ENCODE data around the gene LARP6.
"Not testable (repeated sequence)": the region's sequence is repeated elsewhere in the genome, so short reads cannot be mapped to it uniquely, and the experiment has no call there.

Gene LARP6

DNA sequence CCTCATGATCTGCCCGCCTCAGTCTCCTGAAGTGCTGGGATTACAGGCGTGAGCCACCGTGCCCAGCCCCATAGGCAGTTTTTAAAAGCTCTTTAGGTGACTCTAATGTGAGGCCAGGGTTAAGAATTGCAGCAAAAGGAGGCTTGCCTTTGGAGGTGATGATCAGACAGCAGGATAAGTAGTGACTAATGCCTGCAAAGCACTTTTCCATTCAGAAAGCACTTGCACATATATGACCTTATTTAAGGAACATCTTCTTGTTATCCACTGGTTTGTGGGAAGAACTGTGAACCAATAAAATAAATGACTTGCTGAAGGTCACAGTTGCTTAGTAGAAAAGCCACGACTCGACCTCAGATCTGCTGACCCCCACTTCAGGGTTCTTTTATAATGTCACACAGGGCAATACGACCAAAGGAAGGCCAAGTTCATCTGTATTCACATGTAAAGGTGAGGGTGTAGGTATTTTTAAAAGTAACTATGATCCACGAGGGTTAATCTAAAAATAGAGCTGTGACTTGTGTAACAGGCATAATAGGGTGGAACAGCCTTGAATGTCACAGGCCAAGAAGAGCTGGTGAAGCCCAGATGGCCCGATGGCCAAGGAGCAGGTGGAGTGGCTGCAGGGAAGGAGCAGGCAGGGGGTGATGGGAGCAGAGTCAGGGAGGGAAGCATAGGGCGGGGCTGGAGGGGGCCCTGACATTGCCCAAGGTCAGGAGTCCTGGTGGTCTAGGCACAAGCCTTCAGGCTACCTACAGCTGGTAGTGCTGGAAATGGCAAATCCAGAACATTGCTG, 24.4 kb downstream of the LARP6 start:
- no peak for DNase-seq

DNA sequence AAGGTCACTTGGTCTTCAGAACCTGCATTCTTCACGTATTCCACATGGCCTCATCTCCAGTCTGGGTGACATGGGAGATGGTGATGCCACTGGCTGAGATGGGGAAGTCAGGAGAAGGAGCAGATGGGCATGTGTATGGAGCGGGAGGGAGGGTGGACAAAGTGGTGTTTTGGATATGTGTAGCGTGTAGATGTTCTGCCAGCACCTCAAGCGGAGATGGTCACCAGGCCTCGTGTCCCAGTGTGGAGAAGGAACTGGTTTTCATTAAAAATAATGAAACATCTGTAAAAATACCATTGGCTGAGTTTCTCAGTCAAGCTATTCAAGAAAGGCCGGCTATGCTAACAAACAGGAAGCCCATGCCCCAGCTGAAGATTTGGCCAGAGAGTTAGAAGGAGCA, 26.2 kb downstream of the LARP6 start:
- no peak for DNase-seq

DNA sequence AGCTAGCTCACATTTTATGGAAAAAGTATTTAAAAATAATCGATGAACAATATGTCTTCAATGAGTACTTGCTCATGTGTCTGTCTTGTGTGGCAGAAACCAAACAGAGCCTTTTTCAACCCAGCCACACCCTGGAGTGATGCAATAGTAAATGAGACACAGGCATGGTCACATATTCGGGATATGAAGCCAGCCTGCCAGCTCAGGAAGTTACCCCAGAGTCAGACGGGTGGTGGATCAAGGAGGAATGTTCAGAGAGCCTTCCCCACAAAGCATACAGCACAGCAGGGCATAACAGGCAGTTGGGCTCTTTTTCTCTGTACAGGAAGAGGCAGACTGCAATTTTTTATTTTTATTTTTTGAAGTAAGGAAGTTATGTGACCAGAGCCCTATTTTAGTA, 27.3 kb downstream of the LARP6 start:
- no peak for DNase-seq

DNA sequence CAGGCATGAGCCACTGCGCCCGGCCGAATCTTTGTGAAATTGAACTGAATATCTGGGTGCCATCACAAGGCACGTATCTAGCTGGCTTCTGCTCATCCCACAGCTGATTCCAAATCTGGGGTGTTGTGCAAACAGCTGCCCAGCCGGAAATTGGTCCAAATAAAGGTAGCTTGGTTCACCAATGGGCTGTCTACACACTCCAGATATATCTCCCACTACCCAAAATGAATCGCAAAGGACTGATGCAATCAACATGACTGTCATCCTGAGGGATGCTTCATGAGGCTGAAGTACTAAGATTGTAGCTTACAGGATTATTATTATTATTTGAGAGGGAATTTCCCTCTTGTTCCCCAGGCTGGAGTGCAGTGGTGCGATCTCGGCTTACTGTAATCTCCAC, 28.1 kb downstream of the LARP6 start:
- no peak for DNase-seq

DNA sequence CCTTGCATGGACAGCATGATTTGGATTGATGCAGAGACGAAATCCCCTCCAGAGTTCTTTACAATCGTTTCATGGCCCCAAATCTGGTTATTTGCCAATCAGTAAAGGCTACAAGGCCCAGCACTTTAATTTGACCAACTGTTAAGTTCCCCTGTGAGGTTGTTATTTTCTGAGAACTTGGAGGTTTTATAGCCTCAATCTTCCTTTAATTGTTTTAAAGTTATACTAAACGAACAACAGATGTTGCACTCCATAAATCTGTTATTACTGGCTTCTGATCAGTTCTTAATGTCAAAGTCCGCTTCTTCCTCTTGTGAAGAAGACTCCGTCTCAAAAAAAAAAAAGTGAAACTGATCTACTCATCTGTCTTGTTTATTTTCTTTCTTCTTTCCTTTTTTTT, 30.8 kb downstream of the LARP6 start:
- DNase-seq: no peak

DNA sequence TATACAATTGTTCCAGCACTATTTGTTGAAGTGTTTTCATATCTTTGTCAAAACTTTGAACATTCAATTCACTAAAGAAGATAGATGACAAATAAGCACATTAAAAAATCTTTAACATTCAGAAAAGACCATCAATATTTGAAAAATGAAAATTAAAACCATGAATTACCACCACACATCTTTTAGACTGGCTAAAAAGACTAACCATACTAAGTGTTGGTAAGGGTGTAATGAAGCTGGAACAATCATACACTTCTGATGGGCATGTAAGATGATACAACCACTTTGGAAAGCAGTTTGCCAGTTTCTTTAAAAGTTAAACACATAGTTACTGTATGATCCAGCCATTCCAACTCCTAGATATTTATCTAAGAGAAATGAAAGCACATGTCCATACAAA, 33.7 kb downstream of the LARP6 start:
- no peak for DNase-seq

DNA sequence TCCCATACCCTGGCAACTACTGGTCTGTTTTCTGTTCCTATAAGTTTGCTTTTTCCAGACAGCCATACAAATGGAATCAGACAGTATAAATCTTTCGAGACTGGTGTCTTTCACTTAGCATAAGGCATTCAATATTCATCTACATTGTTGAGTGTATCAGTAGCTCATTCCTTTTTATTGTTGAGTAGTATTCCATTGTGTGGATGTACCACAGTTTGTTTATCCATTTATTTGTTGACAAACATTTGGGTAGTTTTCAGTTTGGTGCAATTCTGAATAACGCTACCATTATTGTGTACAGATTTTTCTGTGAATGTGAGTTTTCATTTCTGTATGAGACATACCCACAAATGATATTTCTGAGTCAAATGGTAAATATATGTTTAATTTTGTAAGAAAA, 35.4 kb downstream of the LARP6 start:
- DNase-seq: no peak

DNA sequence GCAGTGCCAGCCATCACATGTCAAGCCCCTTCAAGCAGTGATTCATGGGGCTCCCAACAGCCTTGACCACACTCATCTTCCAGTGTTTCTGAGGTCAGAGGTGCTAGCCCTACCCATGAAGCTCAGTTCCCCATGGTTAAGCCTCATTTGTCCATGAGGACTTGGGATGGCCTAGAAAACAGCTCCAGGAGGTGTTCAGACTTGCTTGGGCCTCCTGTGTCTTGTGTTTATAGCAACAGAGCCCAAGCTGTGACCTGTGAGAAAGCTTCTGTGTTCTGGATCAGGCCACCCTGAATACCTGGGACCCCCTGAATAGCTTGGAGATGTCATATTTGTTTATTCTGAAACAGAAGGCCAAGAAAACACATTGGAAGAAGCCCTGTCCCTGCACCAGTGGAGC, 36.7 kb downstream of the LARP6 start:
- no peak for DNase-seq

DNA sequence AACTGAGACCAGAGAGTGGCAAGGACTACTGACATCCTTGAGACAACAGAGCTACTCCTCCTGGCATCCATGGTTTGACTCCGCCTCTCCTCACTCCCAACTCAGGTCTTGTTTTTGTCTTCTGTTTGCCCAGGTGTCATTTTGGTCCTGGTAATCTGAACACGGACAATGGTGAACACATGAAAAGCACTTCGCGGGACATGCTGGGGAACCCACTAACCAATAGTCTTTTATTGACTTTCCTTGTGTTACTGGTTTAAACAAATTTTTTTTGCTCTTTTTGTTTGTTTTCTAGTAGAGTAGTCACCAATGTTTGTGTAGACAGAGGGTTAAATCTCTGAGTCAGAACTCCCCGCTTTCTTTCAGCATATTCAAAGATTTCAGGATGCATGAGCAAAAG, 38.4 kb downstream of the LARP6 start:
- DNase-seq: no peak

DNA sequence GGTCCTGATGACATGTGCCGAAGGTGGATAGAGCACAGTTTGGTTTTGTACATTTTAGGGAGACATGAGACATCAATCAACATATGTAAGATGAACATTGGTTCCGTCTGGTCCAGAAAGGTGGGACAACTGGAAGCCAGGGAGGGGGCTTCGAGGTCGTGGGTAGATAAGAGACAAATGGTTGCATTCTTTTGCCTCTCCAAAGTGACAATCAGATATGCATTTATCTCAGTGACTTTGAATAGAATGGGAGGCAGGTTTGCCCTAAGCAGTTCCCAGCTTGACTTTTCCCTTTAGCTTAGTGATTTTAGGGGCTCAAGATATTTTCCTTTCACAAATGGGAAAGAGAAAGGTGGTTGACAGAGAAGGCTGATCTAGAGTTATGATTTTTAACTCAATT, 38.9 kb downstream of the LARP6 start:
- DNase-seq: not testable (repeated sequence)

DNA sequence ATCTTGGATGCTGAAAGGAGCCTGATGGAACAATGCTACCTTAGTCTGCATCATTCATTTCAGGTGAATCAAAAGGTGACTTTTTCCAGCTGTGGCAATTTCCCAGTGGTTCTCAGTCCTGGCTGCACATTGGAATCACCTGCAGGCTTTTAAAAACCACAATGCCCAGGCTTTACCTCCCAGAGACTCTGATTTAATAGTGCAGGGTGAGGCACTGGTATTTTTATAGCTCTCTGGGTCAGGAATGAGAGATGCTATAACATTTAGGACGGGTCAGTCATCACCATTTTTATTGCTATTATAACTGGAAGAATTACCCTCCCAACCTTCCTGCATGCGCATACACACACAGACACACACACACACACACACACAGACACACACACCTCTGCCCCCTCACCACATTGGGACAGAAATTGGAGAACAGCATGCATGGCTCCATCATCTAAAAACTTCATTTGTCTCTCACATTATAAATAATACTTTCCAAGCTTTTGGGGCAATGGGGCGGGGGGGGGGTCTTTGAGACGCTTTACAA, 41.1 kb downstream of the LARP6 start:
- DNase-seq: no peak

DNA sequence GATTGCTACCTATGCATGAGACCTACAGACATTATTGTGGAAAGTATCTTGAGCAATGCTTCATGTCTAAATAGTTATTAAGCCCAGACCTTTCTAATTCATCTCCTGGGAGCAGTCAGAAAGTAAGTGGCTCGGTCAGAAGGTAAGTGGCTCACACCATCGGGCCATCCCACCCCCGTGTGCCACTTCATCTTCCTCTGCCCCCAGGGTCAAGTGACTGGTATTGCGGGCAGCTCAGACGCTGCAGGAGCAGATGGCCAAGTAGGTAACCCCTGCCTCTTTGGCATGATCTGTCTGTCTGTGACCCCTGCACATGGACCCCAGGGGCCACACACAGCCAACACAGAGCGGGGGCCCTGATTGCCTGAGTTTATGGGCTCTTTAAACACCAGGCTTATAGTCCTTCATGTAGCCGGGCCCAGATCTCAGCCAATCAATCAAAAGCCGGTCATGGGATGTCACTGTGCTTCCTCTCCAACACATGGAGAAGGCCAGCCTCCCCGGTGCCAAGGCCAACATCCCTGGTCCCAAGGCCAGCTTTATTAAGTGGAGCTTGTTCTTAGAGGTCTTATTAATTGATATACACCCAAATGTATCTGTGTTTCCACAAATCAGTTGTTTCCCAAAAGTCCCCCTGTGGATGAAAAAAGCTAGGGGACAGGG, 42.9 kb downstream of the LARP6 start:
- no peak for DNase-seq

DNA sequence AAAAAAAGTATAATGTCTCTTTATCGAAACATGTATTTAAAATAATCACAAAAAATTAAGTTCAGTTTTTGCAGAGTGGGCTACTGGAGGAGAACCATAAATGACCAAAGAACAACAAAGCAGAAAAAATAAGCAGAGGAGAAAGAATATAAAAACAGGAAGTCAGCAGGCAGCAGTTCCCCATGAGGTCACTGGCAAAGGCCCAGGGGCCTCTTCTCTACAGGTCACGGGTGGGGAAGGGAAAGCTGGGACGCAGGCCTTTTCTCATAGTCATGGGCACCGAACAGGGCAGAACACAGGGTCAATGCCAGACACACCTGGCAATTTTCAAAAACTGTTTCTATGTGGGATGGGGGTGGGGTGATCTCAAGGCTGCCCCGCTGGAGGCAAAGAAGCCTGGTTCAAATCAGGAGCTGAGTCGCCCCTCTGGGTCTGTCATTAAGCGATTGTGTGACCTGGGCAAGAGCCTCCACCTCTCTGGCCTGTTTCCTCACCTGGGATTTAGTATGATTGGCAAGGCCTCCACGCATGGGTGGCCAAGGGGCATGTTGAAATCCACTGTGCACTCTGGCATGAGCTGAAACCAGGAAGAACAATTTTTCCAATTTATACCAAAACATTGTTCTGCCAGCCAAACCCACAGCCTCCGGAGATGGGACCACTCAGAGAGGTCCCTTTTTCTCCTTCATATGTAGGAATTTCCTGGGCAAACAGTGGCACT, 46.8 kb downstream of the LARP6 start:
- no peak for DNase-seq

DNA sequence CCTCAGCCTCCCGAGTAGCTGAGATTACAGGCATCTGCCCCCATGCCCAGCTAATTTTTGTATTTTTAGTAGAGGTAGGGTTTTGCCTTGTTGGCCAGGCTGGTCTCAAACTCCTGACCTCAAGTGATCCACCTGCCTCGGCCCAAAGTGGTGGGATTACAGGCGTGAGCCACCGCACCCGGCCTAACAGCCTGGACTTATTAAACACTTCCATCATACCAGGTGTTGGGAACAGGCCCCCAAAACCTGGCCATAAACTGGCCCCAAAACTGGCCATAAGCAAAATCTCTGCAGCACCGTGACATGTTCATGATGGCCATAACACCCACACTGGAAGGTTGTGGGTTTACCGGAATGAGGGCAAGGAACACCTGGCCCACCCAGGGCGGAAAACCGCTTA, 49.6 kb downstream of the LARP6 start:
- not testable (repeated sequence) for DNase-seq

DNA sequence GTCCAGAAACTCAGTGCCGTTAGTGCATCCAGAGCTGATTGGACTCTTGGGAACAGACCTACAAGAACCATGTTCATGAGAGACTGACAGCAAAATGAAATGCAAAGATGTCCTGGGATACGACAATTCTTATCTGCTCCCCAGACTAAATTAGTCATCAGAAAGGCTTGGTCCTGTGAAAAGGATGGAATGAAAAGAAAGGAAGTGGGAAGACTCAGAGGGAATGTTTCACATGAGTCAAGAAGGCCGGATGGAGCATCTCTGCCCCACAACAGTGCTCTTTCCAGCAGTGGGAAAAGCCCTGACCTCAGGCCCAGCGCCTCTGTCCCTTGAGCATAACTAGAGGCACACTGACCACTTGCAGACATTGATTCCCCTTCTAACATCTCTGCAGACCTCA, 51.3 kb downstream of the LARP6 start:
- no peak for DNase-seq

DNA sequence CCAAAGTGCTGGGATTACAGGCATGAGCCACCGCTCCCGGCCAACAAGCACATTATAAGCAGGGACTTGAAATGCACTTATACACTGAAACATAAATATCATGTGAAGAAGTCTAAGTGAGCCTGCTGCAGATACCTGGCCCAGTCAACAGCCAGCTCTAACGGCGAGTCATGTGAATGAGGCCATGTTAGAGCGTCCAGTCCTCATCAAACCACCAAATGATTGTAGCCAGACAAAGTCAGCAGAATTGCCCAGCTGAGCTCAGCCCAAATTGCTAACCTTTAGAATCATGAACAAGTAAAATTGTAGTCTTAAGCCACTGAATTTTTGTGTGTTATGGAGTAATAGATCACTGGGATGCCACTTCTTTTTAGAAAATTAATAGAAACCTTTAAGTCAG, 52.8 kb downstream of the LARP6 start:
- DNase-seq: no peak

DNA sequence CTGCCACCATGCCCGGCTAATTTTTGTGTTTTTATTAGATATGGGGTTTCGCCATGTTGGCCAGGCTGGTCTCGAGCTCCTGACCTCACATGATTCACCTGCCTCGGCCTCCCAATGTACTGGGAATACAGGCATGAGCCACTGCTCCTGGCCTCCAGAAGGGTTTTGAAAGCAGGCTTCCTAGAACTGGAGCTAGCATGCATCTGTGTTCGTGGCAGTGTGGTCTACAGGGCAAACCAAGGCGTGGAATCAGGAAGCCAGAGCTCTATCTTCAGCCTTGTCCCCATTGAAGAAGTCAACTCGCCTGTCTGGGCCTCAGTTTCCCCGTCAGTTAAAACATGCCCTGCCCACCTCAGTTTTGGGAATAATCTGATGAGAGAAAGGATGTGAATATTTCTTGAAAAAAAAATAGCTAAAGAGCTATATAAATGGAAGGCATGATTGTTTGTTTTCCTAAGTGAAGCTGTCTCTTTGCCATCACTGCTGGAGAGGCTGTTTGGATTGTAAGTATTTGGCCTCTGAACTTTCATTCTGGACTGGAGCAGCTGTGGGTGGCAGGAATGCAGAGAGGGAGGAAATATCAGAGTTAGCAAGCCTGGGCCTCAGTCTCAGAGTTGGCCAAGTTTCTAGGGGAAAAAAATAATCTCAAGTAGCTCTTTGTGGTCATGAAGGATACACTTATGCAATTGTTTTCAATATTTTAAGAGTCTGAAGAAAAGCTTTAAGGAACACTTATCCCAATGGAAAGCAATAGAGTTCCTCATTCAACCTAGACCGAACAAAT, 54.1 kb downstream of the LARP6 start:
- DNase-seq: no peak

DNA sequence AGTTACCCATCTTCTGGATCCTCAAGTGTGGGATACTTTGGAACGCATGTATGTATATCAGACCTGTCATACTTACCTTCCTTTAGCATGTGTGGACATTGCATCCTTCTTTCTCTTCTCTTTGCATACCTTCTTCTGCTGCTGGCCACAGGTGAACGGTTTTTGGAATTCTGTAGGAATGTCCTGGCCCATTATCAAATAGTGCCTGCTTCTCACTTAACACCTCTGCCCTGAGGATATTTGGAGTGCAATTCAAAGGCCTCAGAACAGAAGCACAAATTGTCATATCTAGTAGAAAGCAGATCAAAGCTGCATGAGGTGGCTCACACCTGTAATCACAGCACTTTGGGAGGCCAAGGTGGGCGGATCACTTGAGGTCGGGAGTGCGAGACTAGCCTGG, 56.5 kb downstream of the LARP6 start:
- no peak for DNase-seq

DNA sequence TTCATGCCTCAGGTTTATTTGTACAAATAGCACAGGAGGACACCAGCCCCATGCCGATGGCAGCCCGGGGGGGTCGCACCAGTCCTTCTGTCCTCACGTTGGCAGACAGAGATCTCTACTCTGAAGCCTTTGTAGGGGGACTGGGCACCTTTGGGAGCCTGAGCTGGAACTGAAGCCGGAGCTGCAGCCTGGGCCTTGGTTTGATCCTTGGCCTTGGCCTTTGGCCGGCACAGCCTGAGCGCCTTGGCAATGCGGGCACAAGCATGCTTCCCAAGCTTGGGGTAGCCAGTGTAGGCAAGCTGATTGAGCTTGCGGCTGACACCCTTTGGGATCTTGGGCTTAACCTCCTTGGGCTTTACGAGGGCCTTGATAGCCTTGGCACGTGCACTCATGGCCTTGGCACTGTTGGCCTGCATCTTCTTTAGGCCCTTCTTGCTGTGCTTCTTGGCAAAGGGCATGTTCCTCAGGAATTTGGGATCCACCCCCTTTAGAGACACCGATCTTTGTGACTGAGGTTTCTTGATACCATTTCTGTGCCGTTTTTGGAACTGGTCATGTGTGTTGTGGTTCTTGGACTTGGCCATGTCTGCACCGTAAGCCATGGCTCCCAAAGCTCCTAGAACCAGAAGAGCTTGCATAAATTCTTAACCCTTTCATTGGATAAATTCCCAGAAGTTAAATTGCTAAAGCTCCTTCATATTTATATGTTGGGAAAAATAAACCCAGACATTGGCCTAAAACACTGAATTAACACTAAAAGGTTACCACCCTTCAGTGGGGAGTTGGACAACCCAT, 57.2 kb downstream of the LARP6 start:
- DNase-seq: no peak

DNA sequence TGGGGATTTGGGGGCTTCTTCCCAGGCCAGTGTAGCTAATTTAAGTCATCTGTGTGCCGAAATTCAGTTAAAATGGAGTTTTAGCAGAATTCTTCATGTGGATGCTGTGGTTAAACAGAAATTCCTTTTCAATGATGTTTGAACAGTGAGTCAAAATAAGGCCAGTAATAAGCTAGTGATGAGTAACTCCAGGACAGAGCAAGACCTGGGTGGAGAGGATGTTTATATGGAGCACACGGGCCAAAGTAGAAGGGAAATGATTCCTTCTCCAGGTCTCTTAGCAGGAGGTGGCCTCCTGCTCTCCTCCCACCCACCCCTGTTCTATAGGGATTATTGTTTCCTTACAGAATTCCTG, 58.7 kb downstream of the LARP6 start:
- DNase-seq: no peak

DNA sequence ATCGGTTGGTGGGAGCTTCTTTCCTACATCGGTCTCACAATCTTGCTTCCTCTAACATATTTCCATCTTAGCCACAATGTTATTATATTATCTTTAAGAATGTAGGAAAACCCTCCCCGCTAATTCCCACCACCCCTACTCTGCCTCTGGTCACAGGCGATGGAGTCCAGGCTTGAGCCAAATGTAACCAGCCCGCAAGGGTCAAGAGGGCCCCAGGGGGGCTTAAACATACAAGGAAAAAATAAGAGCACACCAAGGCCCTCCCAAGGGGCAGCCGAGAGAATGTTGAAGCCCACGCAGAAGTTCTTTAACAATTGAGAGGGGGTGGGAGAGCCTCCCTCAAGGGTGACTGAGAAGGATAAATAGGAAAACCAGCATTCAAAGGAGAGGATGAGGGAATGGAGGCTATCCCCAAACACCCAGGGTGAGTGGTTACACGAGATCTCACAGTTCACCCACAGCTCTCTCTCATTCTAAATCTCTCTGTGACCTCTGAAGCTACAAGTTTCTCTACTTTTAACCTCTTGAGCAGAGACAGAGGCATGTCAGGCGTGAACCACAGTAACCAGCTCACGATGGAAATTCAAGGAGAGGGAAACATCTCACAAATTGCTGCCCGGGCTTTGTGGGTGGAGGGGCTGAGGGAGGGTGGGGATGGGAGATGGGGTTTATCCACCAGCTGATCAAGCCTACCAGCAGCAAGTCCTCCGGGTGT, 59.2 kb downstream of the LARP6 start:
- DNase-seq: no peak

DNA sequence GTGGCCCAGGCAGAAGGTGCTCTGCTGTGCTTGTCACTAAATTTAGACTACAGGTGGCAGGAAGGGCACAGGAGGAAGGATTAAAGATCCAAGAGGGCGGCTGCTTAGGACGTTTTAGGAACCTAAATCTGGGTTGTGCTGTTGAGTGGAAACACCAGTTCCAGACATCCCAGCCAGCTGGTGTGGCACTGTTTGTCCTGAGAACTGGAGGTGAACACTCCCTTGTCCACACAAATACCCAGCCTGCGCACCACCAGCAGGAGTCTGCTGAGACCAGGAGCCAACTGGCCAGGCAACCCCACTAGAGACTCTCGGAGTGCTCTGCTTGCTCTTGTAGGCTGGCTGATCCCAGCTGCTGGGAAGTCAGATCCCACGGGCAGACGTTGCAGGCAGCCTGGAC, 60.3 kb downstream of the LARP6 start:
- DNase-seq: no peak
